Measurements from ENCODE around the gene RFT1. TPM values are rescaled to one million over a fixed set of nuclear protein-coding genes. Genes with fewer than 3 reads are reported as not detected.

Gene RFT1
- total and polyA plus RNA-seq, 10 donors = 6.0 to 25.6 (median 15.4) TPM

GRCh38 chr3:53069422-53070068 is 60.7 kb downstream of the RFT1 start:
- intact Hi-C loops (cut with DNase I; ENCODE audit: low total_unique reads) = loop anchor here (10.0 kb wide), 1 partner anchor 135 kb away; no protein-coding TSS in a partner anchor
- no peaks in the 10 kb centered on the region for H3K9me3 ChIP-seq
- 71 to 93% (median 84%) methylated on average over 4 of the region's 4 CpGs for WGBS, 5 donors
- H3K27ac ChIP-seq = no peak overlapping the region
- H3K27me3 ChIP-seq (replicated peaks in 1 of 7) = peaks cover 0 to 11% (median 0%) of the 10 kb centered on the region in 7 donors
- TF ChIP-seq CTCF (IDR thresholded peaks at IDR 0.05 in 8 of 11, conservative IDR thresholded peaks at IDR 0.05 in 3 of 11) (no peak), POLR2AphosphoS5 (IDR thresholded peaks at IDR 0.05) (no peak), POLR2A (IDR thresholded peaks at IDR 0.05) (no peak)
- H3K4me3 ChIP-seq = no peak overlapping the region
- no peaks in the 10 kb centered on the region for H3K36me3 ChIP-seq
- peaks cover 0 to 25% (median 20%) of the 10 kb centered on the region in 6 donors for H3K4me1 ChIP-seq
- peak; percentile 41 for DNase-seq

GRCh38 chr3:53068176-53068575 is 62.1 kb downstream of the RFT1 start:
- peaks cover 0 to 11% (median 0%) of the 10 kb centered on the region in 7 donors for H3K27me3 ChIP-seq (replicated peaks in 1 of 7)
- intact Hi-C loops (cut with DNase I; ENCODE audit: low total_unique reads) = loop anchor here (10.0 kb wide), 1 partner anchor 133 kb away; no protein-coding TSS in a partner anchor
- H3K9me3 ChIP-seq = no peaks in the 10 kb centered on the region
- H3K36me3 ChIP-seq = no peaks in the 10 kb centered on the region
- H3K4me3 ChIP-seq = no peak overlapping the region
- no peak for TF ChIP-seq POLR2AphosphoS5 (IDR thresholded peaks at IDR 0.05)
- no peak for TF ChIP-seq POLR2A (IDR thresholded peaks at IDR 0.05)
- TF ChIP-seq CTCF (IDR thresholded peaks at IDR 0.05 in 8 of 11, conservative IDR thresholded peaks at IDR 0.05 in 3 of 11) = no peak
- DNase-seq = no peak
- no peak overlapping the region for H3K27ac ChIP-seq
- WGBS, 5 donors = 62 to 100% (median 93%) methylated on average over 2 to 3 of the region's 3 CpGs
- H3K4me1 ChIP-seq = peaks cover 0 to 17% (median 14%) of the 10 kb centered on the region in 6 donors

GRCh38 chr3:53067567-53067966 is 62.7 kb downstream of the RFT1 start:
- 63 to 89% (median 73%) methylated on average over 3 of the region's 3 CpGs for WGBS, 5 donors
- H3K27me3 ChIP-seq (replicated peaks in 1 of 7) = peaks cover 0 to 13% (median 0%) of the 10 kb centered on the region in 7 donors
- TF ChIP-seq POLR2A (IDR thresholded peaks at IDR 0.05) (no peak), CTCF (IDR thresholded peaks at IDR 0.05 in 8 of 11, conservative IDR thresholded peaks at IDR 0.05 in 3 of 11) (no peak), POLR2AphosphoS5 (IDR thresholded peaks at IDR 0.05) (no peak)
- no peaks in the 10 kb centered on the region for H3K9me3 ChIP-seq
- intact Hi-C loops (cut with DNase I; ENCODE audit: low total_unique reads) = loop anchor here (10.0 kb wide), 1 partner anchor 133 kb away; no protein-coding TSS in a partner anchor
- H3K4me1 ChIP-seq = peaks cover 0 to 11% (median 8%) of the 10 kb centered on the region in 6 donors
- H3K4me3 ChIP-seq = no peak overlapping the region
- H3K27ac ChIP-seq = no peak overlapping the region
- no peaks in the 10 kb centered on the region for H3K36me3 ChIP-seq
- DNase-seq = no peak

GRCh38 chr3:53065841-53066480 is 64.3 kb downstream of the RFT1 start:
- TF ChIP-seq POLR2AphosphoS5 (IDR thresholded peaks at IDR 0.05) (no peak), CTCF (IDR thresholded peaks at IDR 0.05 in 8 of 11, conservative IDR thresholded peaks at IDR 0.05 in 3 of 11) (no peak), POLR2A (IDR thresholded peaks at IDR 0.05) (no peak)
- H3K36me3 ChIP-seq = no peaks in the 10 kb centered on the region
- H3K9me3 ChIP-seq = no peaks in the 10 kb centered on the region
- H3K4me1 ChIP-seq = no peaks in the 10 kb centered on the region
- H3K27ac ChIP-seq = no peak overlapping the region
- H3K4me3 ChIP-seq = no peak overlapping the region
- 78 to 88% (median 84%) methylated on average over 7 of the region's 7 CpGs for WGBS, 5 donors
- DNase-seq = no peak
- peaks cover 0 to 25% (median 0%) of the 10 kb centered on the region in 7 donors for H3K27me3 ChIP-seq (replicated peaks in 1 of 7)
- intact Hi-C loops (cut with DNase I; ENCODE audit: low total_unique reads) = loop anchor here (10.0 kb wide), 1 partner anchor 131 kb away; no protein-coding TSS in a partner anchor

All from spleen (tissue), 11 donors.